K562 (cell line): ENCODE data around the gene LAMB4. TPM values are rescaled to one million over a fixed set of nuclear protein-coding genes. Genes with fewer than 3 reads are reported as not detected.

Experiments
- ATAC-seq: fragments of 200-7000 bp; cut with Tn5 transposase; 3 replicates; pipeline ENCODE4 v1.9.1; 2020; ENCODE audit warnings: moderate library complexity
- BruUV-seq: library from RNA; stranded (reverse); fragments of 400-500 nt; replicated peaks from 2 replicates; lab custom pipeline; 2021; lab: Mats Ljungman, UMichigan
- CTCF ChIA-PET: fragments of 300-600 bp; formaldehyde crosslinking; extraction: SDS; loops from one replicate; lab custom pipeline; 2021; ENCODE audit warnings: low intra/inter-chr PET ratio; lab: Yijun Ruan, JAX
- POLR2A ChIA-PET: fragments of 300-600, 350-650 bp; sonication (Branson Sonifier 250); formaldehyde crosslinking; extraction: SDS; loops from one replicate; lab custom pipeline; 2021; ENCODE audit warnings: antibody characterized with exemption, inconsistent platforms; lab: Yijun Ruan, JAX
- DNase-seq, 4 experiments: peaks; one replicate each; pipeline versions ENCODE4 v3.0.0 to v3.0.0-alpha.2; 2011 to 2018; ENCODE audit warnings: low spot score in 3 of 4, mixed read lengths in 3 of 4; ENCODE audit errors: extremely low read depth in 1 of 4
- FAIRE-seq: peaks from 2 replicates; lab custom pipeline; 2011; peaks lifted over from hg19 to GRCh38; lab: Jason Lieb, UNC
- H2AFZ ChIP-seq: 2 replicates; pipeline ENCODE4 v1.6.0; 2011; ENCODE audit warnings: low read depth, low read length, control low read depth, inconsistent platforms
- H3K27ac ChIP-seq: fragments of 200-600 bp; 3 replicates; pipeline ENCODE4 v1.8.0; 2011; ENCODE audit warnings: low read depth, mild to moderate bottlenecking, control low read depth, inconsistent platforms, low read length, moderate library complexity, mixed read lengths; ENCODE audit errors: extremely low read depth
- H3K27me3 ChIP-seq, 2 experiments: fragments of 300-600 bp in 1 of 2; 2 replicates in 1 of 2; 3 replicates in 1 of 2; pipeline versions ENCODE4 v1.6.0 to v1.8.0; 2011; ENCODE audit warnings: inconsistent platforms in 2 of 2, low read length in 2 of 2, mild to moderate bottlenecking in 1 of 2, mixed read lengths in 1 of 2, moderate library complexity in 1 of 2; ENCODE audit not compliant: control insufficient read depth in 2 of 2, insufficient read depth in 2 of 2
- H3K36me3 ChIP-seq: fragments of 300-600 bp; 3 replicates; pipeline ENCODE4 v1.8.0; 2011; ENCODE audit warnings: mild to moderate bottlenecking, low read length, inconsistent platforms; ENCODE audit not compliant: control insufficient read depth, insufficient read depth
- H3K4me1 ChIP-seq, 2 experiments: fragments of 200-600 bp in 1 of 2; replicated peaks in 1 of 2; 2 replicates in 1 of 2; 3 replicates in 1 of 2; pipeline versions ENCODE4 v1.5.1 to v1.8.0; 2011; ENCODE audit warnings: inconsistent platforms in 2 of 2, low read length in 2 of 2, mild to moderate bottlenecking in 1 of 2, mixed read lengths in 1 of 2, moderate library complexity in 1 of 2; ENCODE audit not compliant: control insufficient read depth in 2 of 2, insufficient read depth in 2 of 2
- H3K4me2 ChIP-seq: 2 replicates; pipeline ENCODE4 v1.6.1; 2011; ENCODE audit warnings: low read length, control low read depth, inconsistent platforms, mixed read lengths; ENCODE audit not compliant: insufficient read depth
- H3K4me3 ChIP-seq: fragments of 200-600 bp; sonication (generic), shearing (Covaris generic); 2 replicates; pipeline ENCODE4 v1.5.1; 2016; ENCODE audit warnings: control low read depth, inconsistent platforms
- H3K79me2 ChIP-seq: fragments of 200-600 bp; 3 replicates; pipeline ENCODE4 v1.8.0; 2011; ENCODE audit warnings: low read length, inconsistent platforms; ENCODE audit not compliant: control insufficient read depth, insufficient read depth
- H3K9ac ChIP-seq, 2 experiments: 2 replicates each; pipeline versions ENCODE4 v1.6.0 to v1.6.1; 2011; ENCODE audit warnings: low read depth in 2 of 2, low read length in 2 of 2, control low read depth in 1 of 2, inconsistent platforms in 1 of 2, mild to moderate bottlenecking in 1 of 2, mixed read lengths in 1 of 2; ENCODE audit not compliant: insufficient read depth in 1 of 2
- H3K9me1 ChIP-seq: one replicate; pipeline ENCODE4 v1.6.0; 2011; ENCODE audit warnings: inconsistent platforms, mild to moderate bottlenecking, low read length, moderate library complexity; ENCODE audit not compliant: control insufficient read depth, insufficient read depth
- H3K9me3 ChIP-seq: replicated peaks from 2 replicates; pipeline ENCODE4 v1.5.1; 2011; ENCODE audit warnings: low read depth, low read length, inconsistent platforms; ENCODE audit not compliant: control insufficient read depth, insufficient read depth
- H4K20me1 ChIP-seq: replicated peaks from 2 replicates; pipeline ENCODE4 v1.6.1; 2011; ENCODE audit warnings: low read length, inconsistent platforms, mixed read lengths; ENCODE audit not compliant: control insufficient read depth, insufficient read depth
- CREBBP ChIP-seq: IDR thresholded peaks from one replicate; pipeline ENCODE4 v1.6.1; 2012; ENCODE audit warnings: low read depth, mild to moderate bottlenecking, control low read depth, inconsistent platforms, low read length
- NR4A1 ChIP-seq, 2 experiments: fragments of 250-450 bp in 1 of 2; fragments of 450-650 bp in 1 of 2; sonication (Bioruptor Pico) in 1 of 2; IDR thresholded peaks; 2 replicates each; pipeline versions ENCODE4 v1.4.0 to v1.6.1; 2016 to 2020; ENCODE audit warnings: mild to moderate bottlenecking in 2 of 2, missing compliant biosample characterization in 1 of 2, missing genetic modification characterization in 1 of 2, moderate library complexity in 1 of 2
- PTTG1 ChIP-seq: fragments of 450-650 bp; IDR thresholded peaks from 2 replicates; pipeline ENCODE4 v1.6.1; 2016; ENCODE audit warnings: low read depth, mild to moderate bottlenecking, missing genetic modification characterization, missing compliant biosample characterization
- RBM22 ChIP-seq: fragments of 200-400 bp; formaldehyde crosslinking; IDR thresholded peaks from 2 replicates; pipeline ENCODE4 v1.6.1; 2018; ENCODE audit warnings: low read length, low read depth; ENCODE audit not compliant: poor library complexity, severe bottlenecking
- SMARCE1 ChIP-seq: fragments of 450-650 bp; IDR thresholded peaks from 2 replicates; pipeline ENCODE4 v1.7.1; 2016; ENCODE audit warnings: mild to moderate bottlenecking
- ZNF644 ChIP-seq: fragments of 200-800 bp; sonication (Bioruptor generic); IDR thresholded peaks from 2 replicates; pipeline ENCODE4 v1.6.1; 2016; ENCODE audit warnings: low read depth, missing genetic modification characterization, missing compliant biosample characterization
- WGBS: fragments of 100-300 bp; shearing (Covaris generic); methylation state at CpG from one replicate; pipeline ENCODE4 v1.1.6; 2016; ENCODE audit warnings: low coverage, mixed read lengths; ENCODE audit not compliant: insufficient coverage; ENCODE audit errors: missing lambda C conversion rate; 5-methylcytosine and 5-hydroxymethylcytosine counted together
- in situ Hi-C: fragments of 300-500 bp; cut with MboI; formaldehyde crosslinking; loops from 4 replicates; pipeline ENCODE4 v1.15.0; 2018; ENCODE audit warnings: inconsistent platforms, mixed read lengths
- intact Hi-C: fragments of 100-400 bp; cut with micrococcal nuclease; formaldehyde crosslinking; loops from 2 replicates; pipeline ENCODE4 v1.14.2; 2022
- polyA plus RNA-seq, 8 experiments: library from polyadenylated mRNA; depleted of rRNA in 4 of 8; stranded (reverse) in 5 of 8; unstranded in 3 of 8; fragments of >200 nt; fragmentation: Nextera tagmentation in 2 of 8; fragmentation: Illumina TruSeq in 1 of 8; extraction: Ambion mirVana in 2 of 8; extraction: Trizol in 1 of 8; gene quantifications; 2 replicates each; pipeline versions ENCODE4 v1.2.1 to v1.2.3, GENCODE V29; 2011 to 2014; ENCODE audit warnings: inconsistent platforms in 1 of 8, missing spikeins in 1 of 8
- total RNA-seq, 7 experiments: library from RNA; depleted of rRNA in 6 of 7; stranded (reverse); fragments of >200 nt in 6 of 7; fragmentation: Illumina TruSeq in 2 of 7; extraction: Trizol in 2 of 7; gene quantifications; 2 replicates each; pipeline versions ENCODE4 v1.2.1 to v1.2.3, GENCODE V29; 2011 to 2021; ENCODE audit warnings: low replicate concordance in 1 of 7

LAMB4 gene
- total and polyA plus RNA-seq, 9 of the 15 experiments (the other 6 are each of a cell fraction or from before 2014, with no cell fraction given), result 0.06 to 0.13 (median 0.07) TPM; not detected in 6

- peaks cover 9% of the 10 kb centered on the region; the same call in 2 of the 3 replicates for H3K36me3 ChIP-seq
- no peaks in the 10 kb centered on the region for H4K20me1 ChIP-seq
- no peak overlapping the region for H3K4me3 ChIP-seq
- no peaks in the 10 kb centered on the region for H3K9me1 ChIP-seq
- in situ Hi-C loops (no loop called here), intact Hi-C loops (no loop called here)
- FAIRE-seq, result no peak
- no TSS peak for BruUV-seq
- no peak for ATAC-seq
- no peaks in the 10 kb centered on the region for H3K9me3 ChIP-seq
- no peak overlapping the region for H3K27ac ChIP-seq
- POLR2A ChIA-PET, result no interaction called here
- no peaks in the 10 kb centered on the region for H3K79me2 ChIP-seq
- DNase-seq, result no peak
- no peaks in the 10 kb centered on the region for H3K27me3 ChIP-seq
- TF ChIP-seq RBM22 (no peak), ZNF644 (tag) (no peak), CREBBP (no peak), NR4A1 (CRISPR knock-in tag; IDR thresholded peaks at IDR 0.05) (no peak), NR4A1 (tag; IDR thresholded peaks at IDR 0.05) (no peak), PTTG1 (tag) (no peak), SMARCE1 (no peak)
- H3K4me2 ChIP-seq, result no peak overlapping the region
- H3K9ac ChIP-seq, result no peak overlapping the region
- no peak overlapping the region for H2AFZ ChIP-seq
- WGBS, result 57% methylated on average over 3 of the region's 3 CpGs
- H3K4me1 ChIP-seq, result no peaks in the 10 kb centered on the region
- CTCF ChIA-PET, result no interaction called here
Observed at GRCh38 chr7:107980171-107980570, 150.0 kb downstream of the LAMB4 start.
